ENCODE data around the gene KDSR.

Gene KDSR

GRCh38 chr18:63282793-63283192, 84.2 kb downstream of the KDSR start:
- no peak for TF ChIP-seq GATA2 (IDR thresholded peaks at IDR 0.05; ENCODE audit: low read depth, low read length)
- TF ChIP-seq GATA3 (IDR thresholded peaks at IDR 0.05; ENCODE audit: low read depth, low read length): no peak
